Measurements from ENCODE around the gene DNAI2.

- TF ChIP-seq POLR2A (IDR thresholded peaks at IDR 0.05): no peak
- no peak for TF ChIP-seq CTCF (IDR thresholded peaks at IDR 0.05)
Observed at GRCh38 chr17:74325376-74325742, 51.3 kb downstream of the DNAI2 start.

All from testis (tissue), 2 donors.